ENCODE results near the gene NOTO. TPM values are rescaled to one million over a fixed set of nuclear protein-coding genes. Genes with fewer than 3 reads are reported as not detected.

NOTO gene
- total RNA-seq, 4 donors from 2014 or later, result not detected

GRCh38 chr2:73232403-73233153 is 30.2 kb downstream of the NOTO start:
- TF ChIP-seq CTCF (IDR thresholded peaks at IDR 0.05) (no peak), POLR2A (IDR thresholded peaks at IDR 0.05) (no peak)
- peaks cover 12 to 13% of the 10 kb centered on the region in 2 donors for H3K4me1 ChIP-seq
- peak; percentile 21 to 45 for DNase-seq
- H3K9me3 ChIP-seq, result no peaks in the 10 kb centered on the region
- peak overlapping the region; percentile 31 to 69 (median 38) for H3K4me3 ChIP-seq (replicated peaks in 1 of 3)
- H3K36me3 ChIP-seq, result peaks cover 0 to 11% of the 10 kb centered on the region in 2 donors
- no peaks in the 10 kb centered on the region for H3K27me3 ChIP-seq
- 6 to 9% methylated on average over 14 to 19 of the region's 37 CpGs for WGBS, 2 donors
- intact Hi-C loops (cut with DNase I), result loop anchor here (10.0 kb wide), 1 partner anchor 158 kb away; the partner anchor contains the start of gene SFXN5
- no peak overlapping the region for H3K27ac ChIP-seq

- H3K27ac ChIP-seq, result peak within 1 kb of the TSS; percentile 83 to 99 (median 89)
- peaks cover 12 to 13% of the 10 kb centered on the region in 2 donors for H3K4me1 ChIP-seq
- no peaks in the 10 kb centered on the region for H3K9me3 ChIP-seq
- peak within 1 kb of the TSS; percentile 69 to 91 (median 75) for H3K4me3 ChIP-seq (replicated peaks in 1 of 3)
- DNase-seq, result peak; percentile 100
- 0% methylated on average over 11 to 38 of the region's 67 CpGs for whole genome bisulfite sequencing, 2 donors
- peaks cover 0 to 5% of the 10 kb centered on the region in 2 donors for H3K36me3 ChIP-seq
- TF ChIP-seq POLR2A (IDR thresholded peaks at IDR 0.05) (peak in 1 of 2 donors; percentile 79), CTCF (IDR thresholded peaks at IDR 0.05) (no peak)
- H3K27me3 ChIP-seq, result no peaks in the 10 kb centered on the region
- intact Hi-C loops (cut with DNase I), result loop anchor here (10.0 kb wide), 1 partner anchor 159 kb away; the partner anchor contains the start of gene SFXN5
These were observed 31.0 kb downstream of the NOTO start, which contains the start of gene PRADC1 for GRCh38 chr2:73233154-73233931. Gene PRADC1, minus strand, starts transcription at chr2:73233239. Its CDS starts 79 bp downstream, at chr2:73233160.

GRCh38 chr2:73233932-73234832 is 31.8 kb downstream of the NOTO start, which contains the start of gene CCT7:
Gene CCT7, plus strand, starts transcription at chr2:73234308. Its CDS starts 71 bp downstream, at chr2:73234379.
- intact Hi-C loops (cut with DNase I), result loop anchor here (10.0 kb wide), 1 partner anchor 159 kb away; the partner anchor contains the start of gene SFXN5
- H3K36me3 ChIP-seq, result no peaks in the 10 kb centered on the region
- no peaks in the 10 kb centered on the region for H3K9me3 ChIP-seq
- TF ChIP-seq POLR2A (IDR thresholded peaks at IDR 0.05), result peak in 1 of 2 donors; percentile 71
- TF ChIP-seq CTCF (IDR thresholded peaks at IDR 0.05), result no peak
- peaks cover 12 to 13% of the 10 kb centered on the region in 2 donors for H3K4me1 ChIP-seq
- peak within 1 kb of the TSS; percentile 83 to 99 (median 89) for H3K27ac ChIP-seq
- peak within 1 kb of the TSS; percentile 69 to 91 (median 75) for H3K4me3 ChIP-seq (replicated peaks in 1 of 3)
- 0% methylated on average over 38 to 65 of the region's 69 CpGs for WGBS, 2 donors
- peak; percentile 89 to 92 for DNase-seq
- no peaks in the 10 kb centered on the region for H3K27me3 ChIP-seq

GRCh38 chr2:73235315-73236028 is 33.1 kb downstream of the NOTO start:
- H3K36me3 ChIP-seq, result peaks cover 0 to 11% of the 10 kb centered on the region in 2 donors
- TF ChIP-seq POLR2A (IDR thresholded peaks at IDR 0.05), result no peak
- no peak for TF ChIP-seq CTCF (IDR thresholded peaks at IDR 0.05)
- H3K4me1 ChIP-seq, result peaks cover 12 to 13% of the 10 kb centered on the region in 2 donors
- H3K27me3 ChIP-seq, result no peaks in the 10 kb centered on the region
- no peak for DNase-seq
- peak overlapping the region in 1 of 3 donors; percentile 99 for H3K27ac ChIP-seq
- H3K4me3 ChIP-seq (replicated peaks in 1 of 3), result peak overlapping the region in 1 of 3 donors; percentile 69
- intact Hi-C loops (cut with DNase I), result loop anchor here (10.0 kb wide), 1 partner anchor 161 kb away; the partner anchor contains the start of gene SFXN5
- 68 to 75% methylated on average over 11 of the region's 11 CpGs for WGBS, 2 donors
- no peaks in the 10 kb centered on the region for H3K9me3 ChIP-seq
